Suppressor macrophage (primary cell): Measurements from ENCODE around the gene IKZF4.
"Not testable (repeated sequence)": the region's sequence is repeated elsewhere in the genome, so short reads cannot be mapped to it uniquely, and the experiment has no call there.

ENCODE experiments used
- DNase-seq, 4 experiments: peaks; one replicate each; pipeline ENCODE4 v3.0.0-alpha.2; 2020 to 2022
- total RNA-seq, 17 experiments: gene quantifications; one replicate each; lab custom pipeline; 2026; ENCODE audit warnings: mixed read lengths in 6 of 17, inconsistent platforms in 3 of 17; lab: John Stamatoyannopoulos, UW

IKZF4 gene
- total RNA-seq, result 0.45 to 7.5 (median 1.7) reads per million in 17 experiments

GRCh38 chr12:56020423-56021184 is at the start of gene IKZF4:
TSS of gene IKZF4 (plus strand) at chr12:56021043. CDS start at chr12:56021494, 451 bp downstream.
- peak; percentile 69 to 85 (median 78) for DNase-seq

GRCh38 chr12:55972042-55972441 is 48.8 kb upstream of the IKZF4 start:
- DNase-seq, result no peak

GRCh38 chr12:55972456-55972855 is 48.4 kb upstream of the IKZF4 start:
- no peak for DNase-seq

- DNase-seq, result peak in 2 of 4 experiments; percentile 60 to 61
These were observed 47.8 kb upstream of the IKZF4 start for GRCh38 chr12:55972911-55973598.

GRCh38 chr12:55973599-55974307 is 47.1 kb upstream of the IKZF4 start, which contains the start of gene RAB5B:
TSS of gene RAB5B (plus strand) at chr12:55974078. CDS start at chr12:55986961, 12,883 bp downstream.
- peak; percentile 99 to 100 (median 99) for DNase-seq

- peak; percentile 35 to 75 (median 66) for DNase-seq
These were observed 46.5 kb upstream of the IKZF4 start for GRCh38 chr12:55974308-55974730.

- DNase-seq, result no peak
These were observed 42.5 kb upstream of the IKZF4 start for GRCh38 chr12:55978393-55978792.

- no peak for DNase-seq
These were observed 41.8 kb upstream of the IKZF4 start for GRCh38 chr12:55979069-55979468.

GRCh38 chr12:55981882-55982281 is 39.0 kb upstream of the IKZF4 start:
- DNase-seq, result peak in 1 of 4 experiments; percentile 28

- DNase-seq, result peak; percentile 80 to 92 (median 86)
These were observed 38.4 kb upstream of the IKZF4 start for GRCh38 chr12:55982319-55982936.

- peak in 3 of 4 experiments; percentile 46 to 59 (median 50) for DNase-seq
These were observed 37.5 kb upstream of the IKZF4 start for GRCh38 chr12:55983232-55983842.

- peak in 2 of 4 experiments; percentile 25 to 38 for DNase-seq
These were observed 36.0 kb upstream of the IKZF4 start for GRCh38 chr12:55984861-55985260.

- DNase-seq, result peak in 2 of 4 experiments; percentile 41 to 56
These were observed 35.5 kb upstream of the IKZF4 start for GRCh38 chr12:55985341-55985740.

- not testable (repeated sequence) for DNase-seq
These were observed 34.9 kb upstream of the IKZF4 start for GRCh38 chr12:55985976-55986375.

GRCh38 chr12:55991110-55991509 is 29.7 kb upstream of the IKZF4 start:
- no peak for DNase-seq

- no peak for DNase-seq
These were observed 27.5 kb upstream of the IKZF4 start for GRCh38 chr12:55993230-55993853.

- DNase-seq, result no peak
These were observed 25.5 kb upstream of the IKZF4 start for GRCh38 chr12:55995366-55995765.

- peak; percentile 48 to 78 (median 70) for DNase-seq
These were observed 24.6 kb upstream of the IKZF4 start for GRCh38 chr12:55996201-55996714.

- peak; percentile 95 to 98 (median 98) for DNase-seq
These were observed 23.9 kb upstream of the IKZF4 start, which contains the start of gene SUOX for GRCh38 chr12:55996715-55997534. TSS of gene SUOX (plus strand) at chr12:55997276. CDS start at chr12:56002222, 4,946 bp downstream.

GRCh38 chr12:55997535-55997859 is 23.3 kb upstream of the IKZF4 start:
- DNase-seq, result no peak
